SK-N-SH treated with all-trans-retinoic acid at 6 μM for 48 hours (cell line): ENCODE measurements around the gene COL9A3.

Experiments
- ATAC-seq: fragments of 200-7000 bp; cut with Tn5 transposase; 3 replicates; pipeline ENCODE4 v1.9.1; 2020; ENCODE audit warnings: mild to moderate bottlenecking, moderate library complexity
- ARNTL ChIP-seq: fragments of 450-650 bp; formaldehyde crosslinking; IDR thresholded peaks from 2 replicates; pipeline ENCODE4 v1.5.0; 2020; ENCODE audit warnings: low read depth, mild to moderate bottlenecking, moderate library complexity, borderline replicate concordance
- CREB5 ChIP-seq: fragments of 250-450 bp; sonication (Bioruptor Pico); IDR thresholded peaks from 2 replicates; pipeline ENCODE4 v1.5.1; 2020; ENCODE audit warnings: low read depth, mild to moderate bottlenecking, moderate library complexity
- CSDC2 ChIP-seq: fragments of 250-450 bp; sonication (Bioruptor Pico); IDR thresholded peaks from 2 replicates; pipeline ENCODE4 v1.5.0; 2020; ENCODE audit warnings: mild to moderate bottlenecking, moderate library complexity
- ESRRG ChIP-seq: fragments of 250-450 bp; sonication (Bioruptor Pico); IDR thresholded peaks from 2 replicates; pipeline ENCODE4 v1.6.1; 2021; ENCODE audit warnings: mild to moderate bottlenecking
- ISL1 ChIP-seq: fragments of 250-450 bp; sonication (Bioruptor Pico); IDR thresholded peaks from 2 replicates; pipeline ENCODE4 v2.1.2; 2022; ENCODE audit warnings: mild to moderate bottlenecking, moderate library complexity
- OSR1 ChIP-seq: fragments of 250-450 bp; sonication (Bioruptor Pico); IDR thresholded peaks from 2 replicates; pipeline ENCODE4 v1.8.0; 2022; ENCODE audit warnings: moderate library complexity, mild to moderate bottlenecking, inconsistent platforms
- PATZ1 ChIP-seq: fragments of 250-450 bp; sonication (Bioruptor Pico); IDR thresholded peaks from 2 replicates; pipeline ENCODE4 v1.8.0; 2020; ENCODE audit warnings: mild to moderate bottlenecking, moderate library complexity, borderline replicate concordance
- PPARA ChIP-seq: fragments of 250-450 bp; sonication (Bioruptor Pico); IDR thresholded peaks from 2 replicates; pipeline ENCODE4 v1.5.0; 2020; ENCODE audit warnings: mild to moderate bottlenecking, borderline replicate concordance
- SNAI2 ChIP-seq: fragments of 250-450 bp; sonication (Bioruptor Pico); IDR thresholded peaks from 2 replicates; pipeline ENCODE4 v1.5.0; 2020; ENCODE audit warnings: mild to moderate bottlenecking, moderate library complexity
- TCF4 ChIP-seq: fragments of 250-450 bp; sonication (Bioruptor Pico); IDR thresholded peaks from 2 replicates; pipeline ENCODE4 v1.8.0; 2021; ENCODE audit warnings: mild to moderate bottlenecking, moderate library complexity, borderline replicate concordance
- TOX ChIP-seq: fragments of 250-450 bp; sonication (Bioruptor Pico); IDR thresholded peaks from 2 replicates; pipeline ENCODE4 v1.8.0; 2021; ENCODE audit warnings: mild to moderate bottlenecking, moderate library complexity, borderline replicate concordance
- ZC3H10 ChIP-seq: fragments of 250-450 bp; sonication (Bioruptor Pico); IDR thresholded peaks from 2 replicates; pipeline ENCODE4 v1.5.1; 2021; ENCODE audit warnings: mild to moderate bottlenecking, moderate library complexity
- ZFP30 ChIP-seq: fragments of 450-650 bp; formaldehyde crosslinking; IDR thresholded peaks from 2 replicates; pipeline ENCODE4 v1.5.0; 2022; ENCODE audit warnings: mild to moderate bottlenecking, moderate library complexity
- ZNF565 ChIP-seq: fragments of 450-650 bp; formaldehyde crosslinking; conservative IDR thresholded peaks from 2 replicates; pipeline ENCODE4 v1.5.0; 2020; ENCODE audit warnings: low read depth, mild to moderate bottlenecking, moderate library complexity
- ZNF70 ChIP-seq: fragments of 450-650 bp; formaldehyde crosslinking; IDR thresholded peaks from 2 replicates; pipeline ENCODE4 v1.5.0; 2020; ENCODE audit warnings: mild to moderate bottlenecking, moderate library complexity
- ZNF8 ChIP-seq: fragments of 450-650 bp; formaldehyde crosslinking; IDR thresholded peaks from 2 replicates; pipeline ENCODE4 v1.5.0; 2020; ENCODE audit warnings: mild to moderate bottlenecking, moderate library complexity
- TF ChIP-seq, protein P1 (sequence below): fragments of 250-450 bp; sonication (Bioruptor Pico); IDR thresholded peaks from 2 replicates; pipeline ENCODE4 v1.8.0; 2021; ENCODE audit warnings: low read depth, mild to moderate bottlenecking, moderate library complexity, borderline replicate concordance

COL9A3 gene

GRCh38 chr20:62889411-62889810, 72.6 kb downstream of the COL9A3 start:
- TF ChIP-seq ZC3H10 (CRISPR knock-in tag), result no peak
- ATAC-seq, result no peak

DNA sequence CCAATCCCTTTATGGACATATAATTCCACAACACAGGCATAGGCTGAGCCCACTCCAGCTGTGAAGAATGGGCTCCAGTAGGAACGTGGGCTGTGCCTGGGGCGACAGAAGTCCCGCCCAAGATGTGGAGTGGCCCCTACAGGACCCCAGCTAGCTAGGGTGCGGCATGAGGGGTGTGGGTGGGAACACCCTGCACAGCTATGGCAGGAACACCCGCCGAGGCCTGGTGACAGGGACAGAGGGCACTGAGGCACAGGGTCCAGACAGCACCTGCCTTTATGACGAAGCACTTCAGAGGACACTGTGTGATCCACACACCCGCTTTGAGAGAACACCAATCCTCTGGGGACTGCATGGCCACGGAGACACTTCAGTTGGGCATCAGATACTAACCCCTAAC, 73.0 kb downstream of the COL9A3 start:
- TF ChIP-seq ZFP30, result no peak
- no peak for TF ChIP-seq CSDC2 (CRISPR knock-in tag)
- no peak for TF ChIP-seq ESRRG (CRISPR knock-in tag)
- TF ChIP-seq, protein P1, sequence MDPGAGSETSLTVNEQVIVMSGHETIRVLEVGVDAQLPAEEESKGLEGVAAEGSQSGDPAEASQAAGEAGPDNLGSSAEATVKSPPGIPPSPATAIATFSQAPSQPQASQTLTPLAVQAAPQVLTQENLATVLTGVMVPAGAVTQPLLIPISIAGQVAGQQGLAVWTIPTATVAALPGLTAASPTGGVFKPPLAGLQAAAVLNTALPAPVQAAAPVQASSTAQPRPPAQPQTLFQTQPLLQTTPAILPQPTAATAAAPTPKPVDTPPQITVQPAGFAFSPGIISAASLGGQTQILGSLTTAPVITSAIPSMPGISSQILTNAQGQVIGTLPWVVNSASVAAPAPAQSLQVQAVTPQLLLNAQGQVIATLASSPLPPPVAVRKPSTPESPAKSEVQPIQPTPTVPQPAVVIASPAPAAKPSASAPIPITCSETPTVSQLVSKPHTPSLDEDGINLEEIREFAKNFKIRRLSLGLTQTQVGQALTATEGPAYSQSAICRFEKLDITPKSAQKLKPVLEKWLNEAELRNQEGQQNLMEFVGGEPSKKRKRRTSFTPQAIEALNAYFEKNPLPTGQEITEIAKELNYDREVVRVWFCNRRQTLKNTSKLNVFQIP (CRISPR knock-in tag), result no peak
- TF ChIP-seq ZNF70 (CRISPR knock-in tag), result no peak
- TF ChIP-seq SNAI2, result no peak
- no peak for TF ChIP-seq PPARA (CRISPR knock-in tag)
- no peak for TF ChIP-seq TCF4 (CRISPR knock-in tag)
- TF ChIP-seq ARNTL, result no peak
- TF ChIP-seq TOX, result no peak
- TF ChIP-seq ISL1 (CRISPR knock-in tag), result no peak
- TF ChIP-seq OSR1 (CRISPR knock-in tag), result no peak
- TF ChIP-seq ZNF565 (CRISPR knock-in tag), result no peak
- no peak for TF ChIP-seq CREB5 (CRISPR knock-in tag)
- no peak for ATAC-seq

GRCh38 chr20:62890444-62890843, 73.6 kb downstream of the COL9A3 start:
- no peak for ATAC-seq
- TF ChIP-seq, protein P1 (CRISPR knock-in tag), result no peak
- TF ChIP-seq ZNF8 (CRISPR knock-in tag) (no peak), CREB5 (CRISPR knock-in tag) (no peak), CSDC2 (CRISPR knock-in tag) (no peak), PATZ1 (CRISPR knock-in tag) (no peak)
